ENCODE measurements around the gene CAMTA1. TPM values are rescaled to one million over a fixed set of nuclear protein-coding genes. Genes with fewer than 3 reads are reported as not detected.

The CAMTA1 gene
- polyA plus RNA-seq, 2 donors = 61.1 to 75.0 TPM

DNA sequence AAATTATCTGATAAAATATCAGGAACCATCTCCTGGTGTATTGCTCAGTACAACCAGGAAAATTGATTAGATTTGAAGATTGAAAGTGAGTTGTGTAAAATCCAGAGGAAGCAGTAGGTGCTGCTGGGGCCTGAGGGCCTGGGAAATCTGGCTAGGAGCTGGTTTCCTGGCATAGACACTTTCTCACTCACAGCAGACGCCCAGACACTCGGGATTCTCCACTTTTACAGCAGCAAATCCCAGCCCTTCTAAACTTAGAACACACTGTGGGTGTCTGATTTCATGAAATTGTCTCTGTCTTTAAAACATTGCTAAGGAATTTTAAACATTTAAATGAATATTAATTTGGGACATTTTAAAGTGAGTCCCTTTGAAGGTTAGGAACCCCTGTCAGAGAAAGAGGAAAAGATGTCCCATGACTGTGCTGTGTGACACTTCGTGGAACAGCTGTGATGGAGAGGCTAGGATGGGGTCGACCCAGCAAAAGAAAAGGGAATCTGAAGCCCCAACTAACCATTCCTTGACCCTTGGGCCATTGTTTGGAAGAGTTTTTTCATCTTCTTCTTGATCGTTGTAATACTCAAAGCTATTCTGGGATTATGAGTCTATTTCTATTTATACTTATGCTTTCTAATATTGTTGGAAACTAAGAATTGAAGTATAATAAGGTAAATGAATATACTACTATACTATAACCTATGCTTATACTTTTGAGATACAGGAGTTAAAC is 936.9 kb downstream of the CAMTA1 start:
- Histone ChIP-seq H3K36me3 (ENCODE audit: control insufficient read depth in 2 of 2, insufficient read depth in 2 of 2, low read length in 1 of 2) (no peaks in the 10 kb centered on the region), H3K4me3 (ENCODE audit: low read depth in 1 of 2, low read length in 2 of 2) (no peak overlapping the region), H3K27me3 (ENCODE audit: control insufficient read depth in 1 of 2, insufficient read depth in 2 of 2, low read length in 2 of 2) (no peaks in the 10 kb centered on the region), H3K9me3 (ENCODE audit: control insufficient read depth in 2 of 2, insufficient read depth in 1 of 2, low read depth in 1 of 2, low read length in 1 of 2) (no peaks in the 10 kb centered on the region), H3K4me1 (ENCODE audit: control insufficient read depth in 2 of 2, insufficient read depth in 2 of 2, low read length in 1 of 2) (no peaks in the 10 kb centered on the region), H3K27ac (ENCODE audit: low read depth in 2 of 2, low read length in 1 of 2) (no peak overlapping the region)
- WGBS, 2 donors = 58 to 64% methylated on average over 5 of the region's 5 CpGs

DNA sequence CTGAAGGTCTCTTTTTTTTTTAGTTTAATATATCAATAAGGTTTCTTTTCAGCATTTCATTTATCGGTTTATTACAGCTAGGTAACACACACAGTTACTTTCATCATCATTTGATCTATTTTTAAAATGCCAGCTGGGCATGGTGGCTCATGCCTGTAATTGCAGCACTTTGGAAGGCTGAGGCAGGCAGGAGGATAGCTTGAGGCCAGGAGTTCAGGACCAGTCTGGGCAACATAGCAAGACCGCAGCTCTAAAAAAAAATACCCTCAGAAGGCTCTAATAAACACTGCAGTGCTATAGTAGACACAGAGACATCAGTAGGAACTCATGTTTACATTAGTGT is 937.4 kb downstream of the CAMTA1 start:
- Histone ChIP-seq H3K36me3 (ENCODE audit: control insufficient read depth in 2 of 2, insufficient read depth in 2 of 2, low read length in 1 of 2) (no peaks in the 10 kb centered on the region), H3K27ac (ENCODE audit: low read depth in 2 of 2, low read length in 1 of 2) (no peak overlapping the region), H3K4me1 (ENCODE audit: control insufficient read depth in 2 of 2, insufficient read depth in 2 of 2, low read length in 1 of 2) (no peaks in the 10 kb centered on the region), H3K4me3 (ENCODE audit: low read depth in 1 of 2, low read length in 2 of 2) (no peak overlapping the region), H3K27me3 (ENCODE audit: control insufficient read depth in 1 of 2, insufficient read depth in 2 of 2, low read length in 2 of 2) (no peaks in the 10 kb centered on the region), H3K9me3 (ENCODE audit: control insufficient read depth in 2 of 2, insufficient read depth in 1 of 2, low read depth in 1 of 2, low read length in 1 of 2) (no peaks in the 10 kb centered on the region)
- WGBS, 2 donors = 73 to 81% methylated on average over 2 of the region's 2 CpGs

DNA sequence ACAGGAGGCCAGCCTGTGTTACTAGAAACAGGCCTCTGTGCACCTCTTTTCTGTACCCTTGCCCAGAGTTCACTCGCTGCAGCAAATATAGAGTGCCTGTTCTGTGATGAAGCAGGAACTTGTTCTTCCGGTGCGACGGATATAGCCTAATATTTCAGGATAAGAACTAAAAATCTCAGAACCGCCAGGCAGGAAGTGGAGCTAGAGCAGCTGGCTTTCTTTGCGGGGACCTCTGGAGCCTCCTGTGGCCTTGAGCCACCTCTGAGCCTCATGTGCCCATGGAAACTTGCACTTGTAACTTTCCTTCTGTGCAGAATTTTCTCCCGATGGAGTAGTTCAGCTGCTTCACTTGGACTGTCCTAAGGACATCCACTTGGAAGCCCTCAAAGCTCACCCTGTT is 941.4 kb downstream of the CAMTA1 start:
- H3K9me3 ChIP-seq (ENCODE audit: control insufficient read depth in 2 of 2, insufficient read depth in 1 of 2, low read depth in 1 of 2, low read length in 1 of 2) = no peaks in the 10 kb centered on the region
- 44 to 54% methylated on average over 7 of the region's 7 CpGs for WGBS, 2 donors
- no peaks in the 10 kb centered on the region for H3K36me3 ChIP-seq (ENCODE audit: control insufficient read depth in 2 of 2, insufficient read depth in 2 of 2, low read length in 1 of 2)
- no peak overlapping the region for H3K4me3 ChIP-seq (ENCODE audit: low read depth in 1 of 2, low read length in 2 of 2)
- no peaks in the 10 kb centered on the region for H3K27me3 ChIP-seq (ENCODE audit: control insufficient read depth in 1 of 2, insufficient read depth in 2 of 2, low read length in 2 of 2)
- no peak overlapping the region for H3K27ac ChIP-seq (ENCODE audit: low read depth in 2 of 2, low read length in 1 of 2)
- no peaks in the 10 kb centered on the region for H3K4me1 ChIP-seq (ENCODE audit: control insufficient read depth in 2 of 2, insufficient read depth in 2 of 2, low read length in 1 of 2)

DNA sequence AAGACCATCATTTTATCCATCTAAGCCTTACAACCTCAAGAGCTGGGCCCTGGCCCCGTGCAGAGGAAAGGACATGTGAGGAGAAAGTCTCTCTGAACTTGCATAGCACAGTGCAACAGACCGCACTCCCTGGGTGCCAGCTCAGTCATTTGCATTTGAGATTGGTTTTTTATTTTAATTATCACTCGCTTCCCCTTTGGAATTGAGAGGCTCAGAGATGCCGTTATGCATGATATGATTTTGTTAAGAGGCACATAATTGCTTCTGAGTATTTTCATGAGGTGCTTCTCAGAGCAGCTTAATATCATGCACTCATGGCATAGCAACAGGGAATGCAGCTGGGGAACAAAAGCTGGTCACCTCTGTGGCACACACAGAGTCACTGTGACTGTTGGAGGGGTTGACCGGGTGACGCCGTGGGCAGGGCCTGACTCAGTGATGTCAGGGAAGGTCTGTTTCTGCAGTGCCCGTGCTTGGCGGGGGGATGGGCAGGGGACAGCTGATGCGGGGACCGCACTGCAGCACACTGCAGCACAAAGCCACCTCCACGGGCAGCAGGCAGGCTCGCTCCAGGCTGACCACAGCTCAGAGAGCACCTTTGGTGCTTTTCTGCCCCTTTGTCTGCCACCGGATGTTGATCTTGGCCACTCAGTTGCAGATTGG is 942.7 kb downstream of the CAMTA1 start:
- Histone ChIP-seq H3K27ac (ENCODE audit: low read depth in 2 of 2, low read length in 1 of 2) (no peak overlapping the region), H3K27me3 (ENCODE audit: control insufficient read depth in 1 of 2, insufficient read depth in 2 of 2, low read length in 2 of 2) (no peaks in the 10 kb centered on the region)
- 86 to 89% methylated on average over 14 of the region's 14 CpGs for WGBS, 2 donors

DNA sequence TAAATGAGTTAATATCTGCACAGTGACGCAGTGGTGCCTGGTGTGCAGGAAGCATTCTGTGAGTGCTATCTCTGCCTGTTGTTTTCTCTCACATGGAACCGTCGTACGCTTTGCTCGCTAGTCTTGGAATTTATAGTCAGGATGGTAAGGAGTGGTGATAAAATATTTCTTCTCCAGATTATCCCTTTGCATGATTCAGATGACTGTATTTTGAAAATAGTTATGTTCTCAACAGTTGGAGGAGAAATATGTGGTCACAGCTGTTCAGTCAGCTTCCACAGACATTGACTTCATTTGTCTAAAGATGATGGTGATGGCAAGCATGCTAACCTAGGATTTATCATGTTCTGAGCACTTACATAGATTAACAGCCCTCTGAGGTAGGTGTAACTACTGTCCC is 944.5 kb downstream of the CAMTA1 start:
- Histone ChIP-seq H3K27ac (ENCODE audit: low read depth in 2 of 2, low read length in 1 of 2) (no peak overlapping the region), H3K27me3 (ENCODE audit: control insufficient read depth in 1 of 2, insufficient read depth in 2 of 2, low read length in 2 of 2) (no peaks in the 10 kb centered on the region), H3K9me3 (ENCODE audit: control insufficient read depth in 2 of 2, insufficient read depth in 1 of 2, low read depth in 1 of 2, low read length in 1 of 2) (no peaks in the 10 kb centered on the region), H3K4me1 (ENCODE audit: control insufficient read depth in 2 of 2, insufficient read depth in 2 of 2, low read length in 1 of 2) (no peaks in the 10 kb centered on the region), H3K36me3 (ENCODE audit: control insufficient read depth in 2 of 2, insufficient read depth in 2 of 2, low read length in 1 of 2) (no peaks in the 10 kb centered on the region), H3K4me3 (ENCODE audit: low read depth in 1 of 2, low read length in 2 of 2) (no peak overlapping the region)
- 97 to 98% methylated on average over 5 of the region's 5 CpGs for WGBS, 2 donors

More for the DNA sequence above, 942.7 kb downstream of the CAMTA1 start:
- no peaks in the 10 kb centered on the region for H3K36me3 ChIP-seq (ENCODE audit: control insufficient read depth in 2 of 2, insufficient read depth in 2 of 2, low read length in 1 of 2)
- H3K9me3 ChIP-seq (ENCODE audit: control insufficient read depth in 2 of 2, insufficient read depth in 1 of 2, low read depth in 1 of 2, low read length in 1 of 2) = no peaks in the 10 kb centered on the region
- no peaks in the 10 kb centered on the region for H3K4me1 ChIP-seq (ENCODE audit: control insufficient read depth in 2 of 2, insufficient read depth in 2 of 2, low read length in 1 of 2)
- H3K4me3 ChIP-seq (ENCODE audit: low read depth in 1 of 2, low read length in 2 of 2) = no peak overlapping the region

DNA sequence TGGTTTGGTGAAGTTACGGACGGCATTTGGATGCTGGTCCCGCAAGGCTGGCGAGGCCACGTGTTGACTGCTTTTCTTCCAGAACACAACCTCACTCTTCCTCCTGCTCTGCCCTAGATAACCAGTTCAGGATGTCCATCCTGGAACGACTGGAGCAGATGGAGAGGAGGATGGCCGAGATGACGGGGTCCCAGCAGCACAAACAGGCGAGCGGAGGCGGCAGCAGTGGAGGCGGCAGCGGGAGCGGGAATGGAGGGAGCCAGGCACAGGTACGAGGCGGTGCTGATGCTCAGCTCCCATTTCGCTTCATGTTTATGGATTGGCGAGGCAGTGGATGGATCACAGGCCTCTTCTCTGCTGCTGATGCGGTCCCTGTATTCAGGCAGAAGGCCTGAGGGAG is 947.1 kb downstream of the CAMTA1 start:
- Histone ChIP-seq H3K9me3 (ENCODE audit: control insufficient read depth in 2 of 2, insufficient read depth in 1 of 2, low read depth in 1 of 2, low read length in 1 of 2) (no peaks in the 10 kb centered on the region), H3K4me3 (ENCODE audit: low read depth in 1 of 2, low read length in 2 of 2) (no peak overlapping the region), H3K27me3 (ENCODE audit: control insufficient read depth in 1 of 2, insufficient read depth in 2 of 2, low read length in 2 of 2) (no peaks in the 10 kb centered on the region), H3K36me3 (ENCODE audit: control insufficient read depth in 2 of 2, insufficient read depth in 2 of 2, low read length in 1 of 2) (no peaks in the 10 kb centered on the region), H3K4me1 (ENCODE audit: control insufficient read depth in 2 of 2, insufficient read depth in 2 of 2, low read length in 1 of 2) (no peaks in the 10 kb centered on the region), H3K27ac (ENCODE audit: low read depth in 2 of 2, low read length in 1 of 2) (no peak overlapping the region)
- WGBS, 2 donors = 91 to 93% methylated on average over 19 of the region's 19 CpGs

DNA sequence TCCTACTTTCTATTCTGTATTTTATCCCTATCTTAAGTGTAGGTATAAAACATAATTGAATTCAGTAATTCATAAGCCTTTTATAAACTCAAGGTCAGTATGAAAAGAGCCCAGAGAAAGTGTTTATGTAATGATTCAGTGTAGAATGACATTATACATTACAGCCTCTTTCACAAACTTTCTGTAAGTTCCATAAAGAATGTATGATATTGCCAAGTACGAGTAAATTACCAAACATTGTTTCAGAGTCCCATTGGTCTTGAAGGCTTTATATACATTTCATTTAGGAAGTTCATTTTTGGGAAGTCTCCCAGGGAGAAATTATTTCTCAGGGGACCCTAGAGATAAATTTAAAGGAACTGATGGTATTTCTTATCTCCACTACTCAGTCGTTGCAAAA is 948.0 kb downstream of the CAMTA1 start:
- 75 to 79% methylated on average over 2 of the region's 2 CpGs for WGBS, 2 donors
- no peak overlapping the region for H3K4me3 ChIP-seq (ENCODE audit: low read depth in 1 of 2, low read length in 2 of 2)
- H3K36me3 ChIP-seq (ENCODE audit: control insufficient read depth in 2 of 2, insufficient read depth in 2 of 2, low read length in 1 of 2) = no peaks in the 10 kb centered on the region
- no peaks in the 10 kb centered on the region for H3K9me3 ChIP-seq (ENCODE audit: control insufficient read depth in 2 of 2, insufficient read depth in 1 of 2, low read depth in 1 of 2, low read length in 1 of 2)
- H3K27ac ChIP-seq (ENCODE audit: low read depth in 2 of 2, low read length in 1 of 2) = no peak overlapping the region
- H3K4me1 ChIP-seq (ENCODE audit: control insufficient read depth in 2 of 2, insufficient read depth in 2 of 2, low read length in 1 of 2) = no peaks in the 10 kb centered on the region
- no peaks in the 10 kb centered on the region for H3K27me3 ChIP-seq (ENCODE audit: control insufficient read depth in 1 of 2, insufficient read depth in 2 of 2, low read length in 2 of 2)

DNA sequence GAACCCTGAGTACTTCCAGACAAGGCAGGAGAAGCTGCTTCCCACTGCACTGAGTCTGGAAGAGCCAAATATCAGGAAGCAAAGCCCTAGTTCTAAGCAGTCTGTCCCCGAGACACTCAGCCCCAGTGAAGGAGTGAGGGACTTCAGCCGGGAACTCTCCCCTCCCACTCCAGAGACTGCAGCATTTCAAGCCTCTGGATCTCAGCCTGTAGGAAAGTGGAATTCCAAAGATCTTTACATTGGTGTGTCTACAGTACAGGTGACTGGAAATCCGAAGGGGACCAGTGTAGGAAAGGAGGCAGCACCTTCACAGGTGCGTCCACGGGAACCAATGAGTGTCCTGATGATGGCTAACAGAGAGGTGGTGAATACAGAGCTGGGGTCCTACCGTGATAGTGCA is 952.8 kb downstream of the CAMTA1 start:
- no peak overlapping the region for H3K4me3 ChIP-seq (ENCODE audit: low read depth in 1 of 2, low read length in 2 of 2)
- no peaks in the 10 kb centered on the region for H3K27me3 ChIP-seq (ENCODE audit: control insufficient read depth in 1 of 2, insufficient read depth in 2 of 2, low read length in 2 of 2)
- H3K27ac ChIP-seq (ENCODE audit: low read depth in 2 of 2, low read length in 1 of 2) = no peak overlapping the region
- H3K9me3 ChIP-seq (ENCODE audit: control insufficient read depth in 2 of 2, insufficient read depth in 1 of 2, low read depth in 1 of 2, low read length in 1 of 2) = no peaks in the 10 kb centered on the region
- no peaks in the 10 kb centered on the region for H3K4me1 ChIP-seq (ENCODE audit: control insufficient read depth in 2 of 2, insufficient read depth in 2 of 2, low read length in 1 of 2)
- WGBS, 2 donors = 93 to 94% methylated on average over 6 of the region's 6 CpGs
- H3K36me3 ChIP-seq (ENCODE audit: control insufficient read depth in 2 of 2, insufficient read depth in 2 of 2, low read length in 1 of 2) = no peaks in the 10 kb centered on the region

DNA sequence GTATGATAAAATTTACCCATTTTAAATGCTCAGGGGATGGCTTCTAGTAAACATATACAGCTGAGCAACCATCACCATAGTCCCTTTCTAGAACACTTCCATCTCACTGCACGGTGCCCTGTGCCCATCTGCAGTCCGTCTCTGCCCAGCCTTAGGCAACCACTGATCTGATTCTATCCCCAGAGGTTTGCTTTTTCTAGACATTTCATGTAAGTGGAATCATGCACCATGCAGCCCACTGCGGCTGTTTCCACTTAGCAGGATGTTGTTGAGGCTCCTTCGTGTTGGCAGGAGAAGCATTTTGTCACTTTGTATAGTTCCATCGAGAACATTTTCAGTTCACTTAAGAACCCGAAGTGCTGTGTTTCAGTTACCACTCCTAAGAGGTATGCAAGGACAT is 958.1 kb downstream of the CAMTA1 start:
- WGBS, 2 donors = 92 to 93% methylated on average over 6 of the region's 6 CpGs
- Histone ChIP-seq H3K4me1 (ENCODE audit: control insufficient read depth in 2 of 2, insufficient read depth in 2 of 2, low read length in 1 of 2) (no peaks in the 10 kb centered on the region), H3K27ac (ENCODE audit: low read depth in 2 of 2, low read length in 1 of 2) (no peak overlapping the region), H3K36me3 (ENCODE audit: control insufficient read depth in 2 of 2, insufficient read depth in 2 of 2, low read length in 1 of 2) (no peaks in the 10 kb centered on the region), H3K4me3 (ENCODE audit: low read depth in 1 of 2, low read length in 2 of 2) (no peak overlapping the region), H3K27me3 (ENCODE audit: control insufficient read depth in 1 of 2, insufficient read depth in 2 of 2, low read length in 2 of 2) (no peaks in the 10 kb centered on the region), H3K9me3 (ENCODE audit: control insufficient read depth in 2 of 2, insufficient read depth in 1 of 2, low read depth in 1 of 2, low read length in 1 of 2) (no peaks in the 10 kb centered on the region)

DNA sequence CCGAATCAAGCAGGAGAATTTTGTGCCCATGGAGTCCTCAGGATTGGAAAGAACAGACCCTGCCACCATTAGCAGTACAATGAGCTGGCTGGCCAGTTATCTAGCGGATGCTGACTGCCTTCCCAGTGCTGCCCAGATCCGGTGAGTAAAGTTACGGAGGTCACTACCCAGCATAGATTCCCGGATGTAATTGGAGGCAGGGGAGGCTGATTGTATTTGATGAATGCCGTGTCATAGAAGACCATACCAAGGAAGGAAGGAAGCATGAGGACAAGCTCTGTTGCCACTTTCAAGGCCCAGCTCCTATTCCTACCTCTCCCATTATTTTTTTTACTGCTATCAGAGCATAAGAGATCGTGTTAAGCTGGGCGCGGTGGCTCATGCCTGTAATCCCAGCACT is 959.6 kb downstream of the CAMTA1 start:
- 89% methylated on average over 9 of the region's 9 CpGs for WGBS, 2 donors
- H3K27ac ChIP-seq (ENCODE audit: low read depth in 2 of 2, low read length in 1 of 2) = no peak overlapping the region
- H3K4me3 ChIP-seq (ENCODE audit: low read depth in 1 of 2, low read length in 2 of 2) = no peak overlapping the region
- H3K36me3 ChIP-seq (ENCODE audit: control insufficient read depth in 2 of 2, insufficient read depth in 2 of 2, low read length in 1 of 2) = no peaks in the 10 kb centered on the region
- H3K27me3 ChIP-seq (ENCODE audit: control insufficient read depth in 1 of 2, insufficient read depth in 2 of 2, low read length in 2 of 2) = no peaks in the 10 kb centered on the region
- H3K9me3 ChIP-seq (ENCODE audit: control insufficient read depth in 2 of 2, insufficient read depth in 1 of 2, low read depth in 1 of 2, low read length in 1 of 2) = no peaks in the 10 kb centered on the region
- H3K4me1 ChIP-seq (ENCODE audit: control insufficient read depth in 2 of 2, insufficient read depth in 2 of 2, low read length in 1 of 2) = no peaks in the 10 kb centered on the region
